Fibroblast of peridontal ligament (primary cell): ENCODE results near the gene RAI2.

Experiments used
- DNase-seq: peaks from one replicate; pipeline ENCODE4 v3.0.0-alpha.2; 2010; ENCODE audit errors: extremely low read depth

RAI2 gene

DNA sequence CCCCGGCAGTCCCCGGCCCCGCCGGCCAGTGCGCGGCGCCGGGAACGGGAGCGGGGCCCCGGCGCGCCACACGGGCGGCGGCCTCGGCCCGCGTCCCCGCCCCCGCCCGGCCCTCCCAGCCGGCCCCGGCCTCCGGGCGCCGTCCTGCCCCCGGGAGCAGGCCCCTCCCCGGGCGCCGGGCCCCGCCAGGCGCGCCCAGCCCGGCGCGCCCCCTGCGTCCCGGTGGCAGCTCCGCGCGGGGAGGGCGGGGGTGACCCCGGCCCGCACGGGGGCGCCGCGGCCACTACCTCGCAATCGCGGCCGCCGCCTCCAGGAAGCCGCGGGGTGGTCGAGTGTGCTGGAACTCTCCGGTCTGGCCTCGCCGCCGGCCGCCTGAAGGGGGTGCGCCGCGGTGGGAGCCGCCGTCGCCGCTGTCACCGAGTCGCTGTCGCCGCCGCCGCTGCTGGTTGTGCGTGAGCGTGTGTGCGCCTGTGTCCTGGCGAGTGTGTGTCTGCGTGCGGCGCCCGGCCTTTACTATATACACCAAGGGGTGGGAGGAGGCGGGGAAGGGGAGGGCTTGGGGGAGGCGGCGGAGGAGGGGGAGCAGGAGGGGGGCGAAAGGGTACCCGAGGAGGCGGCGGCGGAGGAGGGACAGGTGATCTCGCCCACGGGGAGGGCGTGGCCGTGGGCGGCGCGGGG is at the start of gene RAI2:
RAI2 (minus strand) TSS at position 488 of the 678 bp plus-strand sequence. CDS start 59,288 bp downstream, outside the sequence.
- DNase-seq: no peak

GRCh38 chrX:17888421-17888820 is 27.3 kb upstream of the RAI2 start:
- no peak for DNase-seq

GRCh38 chrX:17882680-17883079 is 21.6 kb upstream of the RAI2 start:
- DNase-seq: no peak

DNA sequence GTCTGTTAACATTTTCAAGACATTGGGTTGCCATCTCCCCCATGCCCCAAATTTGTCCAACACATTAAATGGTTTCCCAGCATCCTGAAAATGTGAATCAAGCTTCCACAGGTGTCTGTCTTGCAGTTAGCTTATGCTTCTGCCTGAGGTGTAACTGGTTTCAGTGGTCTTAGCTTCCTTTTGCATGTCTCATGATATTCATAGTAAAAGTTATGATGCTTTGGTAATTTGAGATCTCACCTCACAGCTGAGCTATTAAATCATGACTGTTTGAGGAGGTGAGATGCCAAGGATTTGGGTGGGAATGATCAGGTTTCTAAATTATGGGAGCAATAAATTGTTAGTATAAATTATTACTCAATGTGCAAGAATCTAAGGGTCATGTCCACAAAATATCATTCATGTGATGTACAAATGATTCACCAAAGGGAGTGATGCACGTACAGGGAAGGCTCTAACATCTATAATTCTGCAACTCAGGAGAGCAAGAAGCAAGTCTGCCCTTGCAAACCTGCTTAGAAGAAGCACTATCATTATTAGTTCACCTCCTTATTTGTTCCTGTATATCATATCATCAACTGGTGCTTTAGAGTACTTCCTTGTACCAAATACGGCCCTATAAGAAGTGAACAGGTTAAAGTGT is 17.1 kb upstream of the RAI2 start:
- no peak for DNase-seq

DNA sequence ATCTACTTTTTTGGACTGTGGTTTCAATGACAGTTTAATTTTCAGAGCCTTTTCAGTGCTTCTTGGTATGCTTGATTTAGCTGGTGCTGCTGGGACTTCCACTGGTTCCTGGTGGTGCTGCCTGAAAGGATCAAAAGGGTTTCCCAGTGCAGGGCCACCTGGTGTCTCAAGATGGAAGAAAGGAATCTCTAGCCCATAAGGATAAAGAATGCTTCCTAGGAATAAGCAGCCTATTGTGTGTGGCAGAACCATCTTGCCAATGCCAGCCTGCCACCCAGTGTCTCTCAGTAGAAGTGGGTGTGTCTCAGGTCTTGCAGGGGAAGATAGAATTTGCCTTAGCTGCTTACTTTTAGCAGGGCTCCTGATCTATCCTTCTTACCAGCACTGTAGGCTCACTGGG is 15.0 kb upstream of the RAI2 start:
- no peak for DNase-seq

- no peak for DNase-seq
Observed at GRCh38 chrX:17869580-17869979, 8.5 kb upstream of the RAI2 start.

DNA sequence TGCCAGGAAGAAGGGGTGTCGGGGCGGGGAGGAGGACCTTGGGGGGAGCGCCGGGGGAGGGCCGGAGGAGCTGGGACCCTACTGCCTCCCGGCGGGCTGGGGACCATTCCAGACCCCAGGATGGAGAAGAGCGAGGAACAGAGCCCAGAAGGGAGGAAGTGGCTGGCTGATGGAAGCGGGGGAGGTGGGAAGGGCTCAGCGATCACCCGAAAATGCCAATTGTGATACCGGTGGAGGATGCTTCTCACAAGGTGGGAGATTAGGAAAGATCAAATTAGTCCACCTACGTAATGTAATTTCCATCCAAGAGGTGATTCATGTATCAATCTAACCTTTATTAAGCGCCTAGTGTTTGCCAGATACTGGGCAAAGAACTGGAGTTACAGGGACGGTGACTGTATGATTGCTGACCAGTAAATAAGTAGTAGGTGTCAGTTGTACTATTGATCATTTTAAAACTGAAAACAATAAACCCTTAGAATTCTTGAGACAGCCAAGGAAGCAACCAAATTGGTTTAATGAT is 452 bp upstream of the RAI2 start:
- no peak for DNase-seq

GRCh38 chrX:17860179-17860780 is 818 bp downstream of the RAI2 start:
- no peak for DNase-seq

DNA sequence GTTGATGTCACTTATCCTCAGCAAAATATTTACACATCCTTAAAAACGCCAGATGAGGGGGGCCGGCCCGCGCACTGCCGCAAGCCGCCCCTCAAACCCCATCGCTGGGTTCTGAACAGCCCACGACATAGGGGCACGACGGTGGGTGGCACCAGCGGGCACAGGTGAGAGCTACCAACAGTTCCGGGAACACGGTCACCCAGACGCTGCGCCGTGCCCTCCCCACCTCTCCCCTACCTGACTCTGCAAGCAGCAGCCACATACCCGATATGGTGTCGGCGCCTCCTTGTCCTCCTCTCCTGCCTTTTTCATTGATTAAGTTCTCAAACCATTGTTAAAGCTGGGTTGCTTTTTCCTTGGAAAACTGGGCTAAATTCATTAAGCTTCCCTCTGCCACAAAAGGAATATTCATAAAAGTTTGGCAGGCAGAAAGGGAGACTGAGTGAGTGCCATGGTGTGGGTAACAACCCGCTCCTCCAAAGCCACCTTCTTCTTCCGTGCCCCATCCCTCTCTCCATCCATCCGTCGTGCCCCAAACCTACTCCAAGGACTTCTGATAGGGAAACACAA is 1.4 kb downstream of the RAI2 start:
- no peak for DNase-seq

DNA sequence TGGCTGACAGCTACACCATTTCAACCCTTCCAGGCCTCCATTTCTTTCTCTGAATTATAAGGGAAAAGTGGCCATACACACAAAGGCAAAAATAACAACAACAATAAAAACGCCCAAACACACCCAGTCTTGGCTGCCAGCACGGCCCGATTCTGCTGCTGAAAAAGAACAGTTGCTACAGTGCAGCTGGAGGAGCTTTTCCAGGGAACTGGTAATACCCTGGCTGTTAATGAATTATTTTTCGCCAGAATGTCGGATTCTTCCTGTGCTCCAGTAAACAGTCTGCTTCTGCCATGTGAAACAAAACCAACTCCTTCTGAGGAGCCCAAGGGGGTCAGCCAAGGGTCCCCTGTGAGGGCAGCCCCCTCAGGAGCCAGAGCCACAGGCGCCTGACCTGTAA is 6.6 kb downstream of the RAI2 start:
- DNase-seq: no peak

- DNase-seq: no peak
Observed at GRCh38 chrX:17854069-17854468, 7.0 kb downstream of the RAI2 start.

- no peak for DNase-seq
Observed at GRCh38 chrX:17851874-17852273, 9.2 kb downstream of the RAI2 start.

- DNase-seq: no peak
Observed at GRCh38 chrX:17848545-17849265, 12.4 kb downstream of the RAI2 start.

DNA sequence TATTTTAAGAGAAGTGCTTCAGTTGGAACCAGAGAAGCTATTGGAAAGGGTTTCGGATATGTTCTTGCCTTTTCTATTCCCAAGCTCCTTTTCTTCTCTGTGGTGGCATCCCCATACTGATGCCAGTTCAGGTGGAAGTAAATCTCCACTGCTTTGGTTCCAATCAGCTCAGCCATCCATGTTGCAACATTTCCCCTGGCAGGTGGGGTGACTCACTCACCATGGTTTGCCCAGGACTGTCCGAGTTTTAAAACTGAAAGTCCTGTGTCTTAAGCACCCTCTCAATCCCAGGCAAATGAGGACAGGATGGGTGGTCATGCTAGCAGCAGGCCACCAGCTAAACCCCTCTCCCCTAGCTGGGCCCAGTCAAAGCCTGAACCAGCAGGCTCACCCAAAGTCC is 15.1 kb downstream of the RAI2 start:
- no peak for DNase-seq

DNA sequence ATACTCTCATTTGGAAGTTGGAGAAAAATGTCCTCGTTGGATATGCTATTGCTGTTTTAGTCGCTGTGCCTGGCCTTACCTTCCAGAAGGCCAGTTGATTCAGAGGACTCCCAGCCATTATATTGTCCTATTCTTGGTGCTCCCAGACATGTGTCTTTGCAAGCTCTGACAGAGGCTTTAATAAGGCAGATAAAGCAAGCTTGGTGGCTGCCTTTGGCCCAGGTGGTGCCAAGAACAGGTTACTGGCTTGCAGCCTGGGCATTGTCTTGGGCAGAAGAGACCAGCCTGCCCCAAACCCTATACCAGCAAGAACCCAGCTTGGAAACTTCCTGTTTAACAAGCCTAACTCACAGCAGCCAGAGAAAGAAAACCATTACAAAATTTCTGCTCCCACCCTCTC is 16.9 kb downstream of the RAI2 start:
- no peak for DNase-seq

DNA sequence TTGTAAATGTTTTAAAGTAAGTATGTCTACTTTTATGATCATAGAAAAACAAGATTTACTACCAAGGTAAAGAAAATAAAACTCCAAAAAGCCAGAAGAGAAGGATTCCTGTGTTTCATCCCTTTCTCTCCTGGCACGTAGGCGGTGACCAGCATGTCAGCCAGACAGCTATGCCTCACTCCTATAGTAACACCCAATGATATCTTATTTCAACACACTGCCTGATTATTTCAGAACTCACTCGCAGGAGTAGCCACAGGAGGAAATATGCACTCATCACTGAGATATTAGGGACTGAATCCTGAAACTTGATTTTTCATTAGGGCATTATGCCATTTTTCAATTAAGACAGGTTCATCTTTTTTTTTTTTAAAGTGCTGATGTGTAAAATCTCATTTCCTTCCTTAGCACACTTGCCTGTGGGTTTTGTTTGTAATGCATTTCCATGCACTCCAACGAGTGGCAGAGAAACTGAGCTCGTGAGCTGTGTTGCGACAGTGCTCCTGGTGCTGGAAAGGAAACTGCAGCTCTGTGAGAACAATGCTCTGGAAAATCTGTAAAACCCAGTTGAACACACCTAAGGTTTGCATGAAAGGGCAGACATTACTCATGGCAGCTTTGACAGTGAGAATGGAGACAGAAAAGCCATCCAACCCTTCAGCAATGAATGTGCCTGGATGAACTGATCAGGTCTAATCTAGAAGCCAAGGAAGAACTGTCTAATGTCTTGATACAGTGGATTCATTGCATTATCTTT is 18.2 kb downstream of the RAI2 start:
- DNase-seq: no peak

- no peak for DNase-seq
Observed at GRCh38 chrX:17839269-17839668, 21.8 kb downstream of the RAI2 start.

- DNase-seq: no peak
Observed at GRCh38 chrX:17836830-17837229, 24.3 kb downstream of the RAI2 start.

DNA sequence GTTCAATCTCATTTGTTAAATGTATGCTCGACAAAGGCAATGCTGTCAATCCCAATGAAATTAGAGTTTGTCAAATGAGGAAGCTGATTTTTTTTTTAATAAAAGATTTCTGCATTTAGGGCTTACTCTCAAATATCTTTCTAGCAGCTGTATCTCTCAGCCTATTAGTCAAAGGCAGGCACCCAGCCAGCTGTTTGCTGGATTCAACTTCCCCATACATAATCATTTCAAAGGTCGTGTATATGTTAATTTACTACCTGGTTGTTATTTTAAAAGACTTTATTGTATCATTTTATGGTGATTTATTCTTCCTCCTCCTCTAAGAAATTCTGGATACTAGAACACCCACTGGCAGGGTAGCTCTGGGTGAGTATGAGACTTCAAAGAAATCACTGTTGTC is 27.1 kb downstream of the RAI2 start:
- DNase-seq: no peak

- DNase-seq: no peak
Observed at GRCh38 chrX:17831255-17831654, 29.8 kb downstream of the RAI2 start.

- no peak for DNase-seq
Observed at GRCh38 chrX:17830211-17830610, 30.9 kb downstream of the RAI2 start.
